ENCODE results near the gene SIL1. TPM values are rescaled to one million over a fixed set of nuclear protein-coding genes. Genes with fewer than 3 reads are reported as not detected.
A peak's percentile ranks its signal among the peaks of the same experiment; 100 is the strongest.
"Not testable (repeated sequence)": the region's sequence is repeated elsewhere in the genome, so short reads cannot be mapped to it uniquely, and the experiment has no call there.

SIL1 gene
- total RNA-seq, 1 experiment from 2014 or later, result 114 TPM

GRCh38 chr5:139178935-139179334 lies 19.2 kb downstream of the SIL1 start:
- no peak overlapping the region for H3K4me3 Mint-ChIP-seq (ENCODE audit: unreplicated experiment)
- ChIA-PET CTCF (interaction anchor here (0.7 to 0.9 kb wide), 4 partner anchors 16 to 545 kb away, joined by 3 to 5 read pairs (median 4); no protein-coding TSS in a partner anchor), POLR2A (interaction anchor here (0.6 to 3.2 kb wide), 19 partner anchors 10 to 714 kb away, joined by 3 to 24 read pairs (median 4); partner anchors contain the start of genes EGR1, MATR3 and SIL1)
- no peaks in the 10 kb centered on the region for H3K27me3 Mint-ChIP-seq (ENCODE audit: insufficient read depth, unreplicated experiment)
- peaks cover 53% of the 10 kb centered on the region for H3K4me1 Mint-ChIP-seq (ENCODE audit: insufficient read depth, unreplicated experiment)
- intact Hi-C loops (cut with micrococcal nuclease), result no loop called here
- H3K36me3 Mint-ChIP-seq (ENCODE audit: insufficient read depth, unreplicated experiment), result peaks cover 12% of the 10 kb centered on the region
- no peaks in the 10 kb centered on the region for H3K9me3 Mint-ChIP-seq (ENCODE audit: unreplicated experiment)
- H3K27ac Mint-ChIP-seq (ENCODE audit: low read depth, unreplicated experiment), result peak overlapping the region; percentile 63
- DNase-seq (ENCODE audit: unreplicated experiment), result peak; percentile 46
- no TSS peak for BruUV-seq (replicated peaks)
- no peak for TF ChIP-seq CTCF (IDR thresholded peaks at IDR 0.05; ENCODE audit: unreplicated experiment)

GRCh38 chr5:139178589-139178917 lies 19.6 kb downstream of the SIL1 start:
- BruUV-seq (replicated peaks), result no TSS peak
- H3K4me3 Mint-ChIP-seq (ENCODE audit: unreplicated experiment), result no peak overlapping the region
- DNase-seq (ENCODE audit: unreplicated experiment), result no peak
- no peaks in the 10 kb centered on the region for H3K9me3 Mint-ChIP-seq (ENCODE audit: unreplicated experiment)
- ChIA-PET CTCF (interaction anchor here (0.7 to 1.2 kb wide), 4 partner anchors 22 to 544 kb away, joined by 3 to 6 read pairs (median 4); no protein-coding TSS in a partner anchor), POLR2A (interaction anchor here (0.6 to 3.2 kb wide), 17 partner anchors 10 to 713 kb away, joined by 3 to 24 read pairs (median 4); partner anchors contain the start of genes EGR1, MATR3 and SIL1)
- H3K27me3 Mint-ChIP-seq (ENCODE audit: insufficient read depth, unreplicated experiment), result no peaks in the 10 kb centered on the region
- intact Hi-C loops (cut with micrococcal nuclease), result no loop called here
- peaks cover 49% of the 10 kb centered on the region for H3K4me1 Mint-ChIP-seq (ENCODE audit: insufficient read depth, unreplicated experiment)
- peaks cover 12% of the 10 kb centered on the region for H3K36me3 Mint-ChIP-seq (ENCODE audit: insufficient read depth, unreplicated experiment)
- H3K27ac Mint-ChIP-seq (ENCODE audit: low read depth, unreplicated experiment), result peak overlapping the region; percentile 63
- TF ChIP-seq CTCF (IDR thresholded peaks at IDR 0.05; ENCODE audit: unreplicated experiment), result no peak

GRCh38 chr5:139177809-139178588 lies 20.2 kb downstream of the SIL1 start:
- Mint-ChIP-seq H3K9me3 (ENCODE audit: unreplicated experiment) (no peaks in the 10 kb centered on the region), H3K4me3 (ENCODE audit: unreplicated experiment) (no peak overlapping the region), H3K27ac (ENCODE audit: low read depth, unreplicated experiment) (peak overlapping the region; percentile 63), H3K4me1 (ENCODE audit: insufficient read depth, unreplicated experiment) (peaks cover 49% of the 10 kb centered on the region), H3K36me3 (ENCODE audit: insufficient read depth, unreplicated experiment) (peaks cover 12% of the 10 kb centered on the region), H3K27me3 (ENCODE audit: insufficient read depth, unreplicated experiment) (no peaks in the 10 kb centered on the region)
- peak; percentile 33 for DNase-seq (ENCODE audit: unreplicated experiment)
- TF ChIP-seq CTCF (IDR thresholded peaks at IDR 0.05; ENCODE audit: unreplicated experiment), result no peak
- BruUV-seq (replicated peaks), result no TSS peak
- intact Hi-C loops (cut with micrococcal nuclease), result no loop called here
- ChIA-PET POLR2A (interaction anchor here (0.6 to 3.2 kb wide), 15 partner anchors 9 to 598 kb away, joined by 3 to 24 read pairs (median 4); partner anchors contain the start of gene SIL1), CTCF (interaction anchor here (0.6 to 1.2 kb wide), 4 partner anchors 23 to 544 kb away, joined by 3 to 6 read pairs (median 4); no protein-coding TSS in a partner anchor)

- peak overlapping the region; percentile 63 for H3K27ac Mint-ChIP-seq (ENCODE audit: low read depth, unreplicated experiment)
- ChIA-PET CTCF (interaction anchor here (0.7 to 1.2 kb wide), 2 partner anchors 45 to 85 kb away, joined by 3 to 6 read pairs; no protein-coding TSS in a partner anchor), POLR2A (interaction anchor here (1.2 kb wide), 1 partner anchor 29 kb away, joined by 3 read pairs; no protein-coding TSS in a partner anchor)
- H3K9me3 Mint-ChIP-seq (ENCODE audit: unreplicated experiment); intact Hi-C loops (cut with micrococcal nuclease); BruUV-seq (replicated peaks); H3K4me3 Mint-ChIP-seq (ENCODE audit: unreplicated experiment); DNase-seq (ENCODE audit: unreplicated experiment); H3K27me3 Mint-ChIP-seq (ENCODE audit: insufficient read depth, unreplicated experiment): not testable (repeated sequence)
- H3K36me3 Mint-ChIP-seq (ENCODE audit: insufficient read depth, unreplicated experiment), result peaks cover 19% of the 10 kb centered on the region
- H3K4me1 Mint-ChIP-seq (ENCODE audit: insufficient read depth, unreplicated experiment), result peaks cover 44% of the 10 kb centered on the region
These were observed 20.9 kb downstream of the SIL1 start for GRCh38 chr5:139177281-139177680.

GRCh38 chr5:139174382-139174781 lies 23.8 kb downstream of the SIL1 start:
- DNase-seq (ENCODE audit: unreplicated experiment); H3K4me3 Mint-ChIP-seq (ENCODE audit: unreplicated experiment); BruUV-seq (replicated peaks); H3K27ac Mint-ChIP-seq (ENCODE audit: low read depth, unreplicated experiment); H3K27me3 Mint-ChIP-seq (ENCODE audit: insufficient read depth, unreplicated experiment); POLR2A ChIA-PET; intact Hi-C loops (cut with micrococcal nuclease); H3K9me3 Mint-ChIP-seq (ENCODE audit: unreplicated experiment): not testable (repeated sequence)
- Mint-ChIP-seq H3K4me1 (ENCODE audit: insufficient read depth, unreplicated experiment) (peaks cover 26% of the 10 kb centered on the region), H3K36me3 (ENCODE audit: insufficient read depth, unreplicated experiment) (peaks cover 15% of the 10 kb centered on the region)
- CTCF ChIA-PET, result interaction anchor here (0.6 to 0.7 kb wide), 3 partner anchors 26 to 129 kb away, joined by 3 to 5 read pairs (median 5); no protein-coding TSS in a partner anchor

Data from MCF 10A (cell line).